HG03439 (cell line): ENCODE data around the gene CD274.
"Not testable (repeated sequence)": the region's sequence is repeated elsewhere in the genome, so short reads cannot be mapped to it uniquely, and the experiment has no call there.

Experiments
- ATAC-seq: cut with Tn5 transposase; IDR thresholded peaks from one replicate; pipeline ENCODE4 v1.9.1; 2021; ENCODE audit warnings: mild to moderate bottlenecking, moderate library complexity; ENCODE audit not compliant: unreplicated experiment

The CD274 gene

GRCh38 chr9:5450359-5451091 is at the start of gene CD274:
Gene CD274 (plus strand): TSS chr9:5450542. CDS start chr9:5456114, 5,572 bp downstream.
- ATAC-seq, result peak; percentile 70

- no peak for ATAC-seq
Measured at GRCh38 chr9:5402217-5402616, 48.1 kb upstream of the CD274 start.

- no peak for ATAC-seq
Measured at GRCh38 chr9:5408596-5408995, 41.7 kb upstream of the CD274 start.

- ATAC-seq, result no peak
Measured at GRCh38 chr9:5416953-5417352, 33.4 kb upstream of the CD274 start.

- no peak for ATAC-seq
Measured at GRCh38 chr9:5418481-5418880, 31.9 kb upstream of the CD274 start.

GRCh38 chr9:5419987-5420386 is 30.4 kb upstream of the CD274 start:
- ATAC-seq, result no peak

GRCh38 chr9:5421163-5421562 is 29.2 kb upstream of the CD274 start:
- ATAC-seq, result no peak

GRCh38 chr9:5422276-5422675 is 28.1 kb upstream of the CD274 start:
- no peak for ATAC-seq

- no peak for ATAC-seq
Measured at GRCh38 chr9:5425006-5425628, 25.2 kb upstream of the CD274 start.

- ATAC-seq, result no peak
Measured at GRCh38 chr9:5427005-5427404, 23.3 kb upstream of the CD274 start.

- ATAC-seq, result no peak
Measured at GRCh38 chr9:5428172-5428571, 22.2 kb upstream of the CD274 start.

- ATAC-seq, result no peak
Measured at GRCh38 chr9:5428794-5429528, 21.4 kb upstream of the CD274 start.

GRCh38 chr9:5429873-5430564 is 20.3 kb upstream of the CD274 start:
- no peak for ATAC-seq

- ATAC-seq, result no peak
Measured at GRCh38 chr9:5430912-5431311, 19.4 kb upstream of the CD274 start.

- ATAC-seq, result not testable (repeated sequence)
Measured at GRCh38 chr9:5432890-5433289, 17.5 kb upstream of the CD274 start.

- ATAC-seq, result not testable (repeated sequence)
Measured at GRCh38 chr9:5433328-5433727, 17.0 kb upstream of the CD274 start.

- not testable (repeated sequence) for ATAC-seq
Measured at GRCh38 chr9:5433841-5434810, 16.2 kb upstream of the CD274 start.

- no peak for ATAC-seq
Measured at GRCh38 chr9:5435912-5436311, 14.4 kb upstream of the CD274 start.

GRCh38 chr9:5436441-5436840 is 13.9 kb upstream of the CD274 start:
- no peak for ATAC-seq
